ENCODE measurements around the gene BMPER.

Gene BMPER

DNA sequence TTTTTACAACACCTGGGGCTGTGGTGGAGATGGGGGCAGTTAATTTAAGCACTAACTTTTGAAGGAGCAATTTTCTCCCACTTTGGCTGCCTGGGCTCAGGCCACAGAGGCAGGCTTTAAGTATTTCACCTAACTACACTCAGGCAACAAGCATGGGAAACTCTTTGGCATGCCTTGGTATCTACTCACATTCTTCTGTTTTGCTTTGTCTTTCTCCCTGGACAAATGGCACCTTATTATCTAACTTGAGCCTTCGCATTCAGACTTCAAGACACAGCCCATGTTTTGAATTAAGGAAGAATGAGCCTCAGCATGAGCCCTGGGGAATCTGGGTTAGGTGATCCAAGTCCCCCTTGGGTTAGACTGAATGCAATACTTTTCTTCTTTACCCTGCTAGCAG lies 31.8 kb upstream of the BMPER start:
- H3K4me3 ChIP-seq (ENCODE audit: low read length): no peak overlapping the region
- TF ChIP-seq, protein P1, sequence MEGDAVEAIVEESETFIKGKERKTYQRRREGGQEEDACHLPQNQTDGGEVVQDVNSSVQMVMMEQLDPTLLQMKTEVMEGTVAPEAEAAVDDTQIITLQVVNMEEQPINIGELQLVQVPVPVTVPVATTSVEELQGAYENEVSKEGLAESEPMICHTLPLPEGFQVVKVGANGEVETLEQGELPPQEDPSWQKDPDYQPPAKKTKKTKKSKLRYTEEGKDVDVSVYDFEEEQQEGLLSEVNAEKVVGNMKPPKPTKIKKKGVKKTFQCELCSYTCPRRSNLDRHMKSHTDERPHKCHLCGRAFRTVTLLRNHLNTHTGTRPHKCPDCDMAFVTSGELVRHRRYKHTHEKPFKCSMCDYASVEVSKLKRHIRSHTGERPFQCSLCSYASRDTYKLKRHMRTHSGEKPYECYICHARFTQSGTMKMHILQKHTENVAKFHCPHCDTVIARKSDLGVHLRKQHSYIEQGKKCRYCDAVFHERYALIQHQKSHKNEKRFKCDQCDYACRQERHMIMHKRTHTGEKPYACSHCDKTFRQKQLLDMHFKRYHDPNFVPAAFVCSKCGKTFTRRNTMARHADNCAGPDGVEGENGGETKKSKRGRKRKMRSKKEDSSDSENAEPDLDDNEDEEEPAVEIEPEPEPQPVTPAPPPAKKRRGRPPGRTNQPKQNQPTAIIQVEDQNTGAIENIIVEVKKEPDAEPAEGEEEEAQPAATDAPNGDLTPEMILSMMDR (conservative IDR thresholded peaks at IDR 0.05; ENCODE audit: low read length): no peak
- peak; percentile 64 for DNase-seq (ENCODE audit: low read depth)

DNA sequence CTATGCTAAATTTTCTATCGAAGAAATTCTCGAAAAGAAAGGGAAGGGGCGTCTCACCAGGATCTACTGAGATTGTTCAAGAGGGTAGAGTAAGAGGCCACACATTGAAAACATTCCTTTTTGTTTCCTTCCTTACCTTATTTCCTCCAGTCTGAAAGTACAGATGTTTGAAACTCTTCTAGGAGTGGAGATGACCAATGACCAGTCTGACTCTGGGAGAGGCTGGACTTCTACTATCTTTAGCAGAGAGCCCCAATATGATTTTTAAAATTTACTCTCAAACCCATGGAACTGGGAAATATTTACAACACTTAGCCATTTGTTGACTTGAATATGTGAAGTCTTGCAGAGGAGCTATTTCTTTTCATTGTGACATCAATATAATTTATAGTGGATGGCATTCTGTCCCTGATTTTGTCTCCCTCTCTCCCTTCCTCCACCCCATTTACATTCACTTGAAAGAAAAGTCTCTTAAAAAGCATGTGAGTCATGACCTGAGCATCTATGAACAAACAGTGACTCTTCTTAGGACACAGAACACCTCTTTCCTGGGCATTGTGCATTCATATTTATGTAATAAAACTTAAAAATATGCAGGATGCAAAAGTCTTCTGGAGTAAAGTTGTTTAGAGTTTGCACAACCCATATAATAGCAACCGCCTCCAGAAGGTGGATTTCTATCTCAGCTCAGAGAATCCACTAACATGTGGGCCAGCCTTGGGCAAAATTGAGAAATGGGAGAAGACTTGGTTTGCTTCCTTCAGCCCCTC lies 31.2 kb upstream of the BMPER start:
- no peak overlapping the region; the same call in 1 of the 2 replicates for H3K4me3 ChIP-seq (ENCODE audit: low read length)
- DNase-seq (ENCODE audit: low read depth): peak; percentile 93
- TF ChIP-seq, protein P1 (conservative IDR thresholded peaks at IDR 0.05; ENCODE audit: low read length): no peak

DNA sequence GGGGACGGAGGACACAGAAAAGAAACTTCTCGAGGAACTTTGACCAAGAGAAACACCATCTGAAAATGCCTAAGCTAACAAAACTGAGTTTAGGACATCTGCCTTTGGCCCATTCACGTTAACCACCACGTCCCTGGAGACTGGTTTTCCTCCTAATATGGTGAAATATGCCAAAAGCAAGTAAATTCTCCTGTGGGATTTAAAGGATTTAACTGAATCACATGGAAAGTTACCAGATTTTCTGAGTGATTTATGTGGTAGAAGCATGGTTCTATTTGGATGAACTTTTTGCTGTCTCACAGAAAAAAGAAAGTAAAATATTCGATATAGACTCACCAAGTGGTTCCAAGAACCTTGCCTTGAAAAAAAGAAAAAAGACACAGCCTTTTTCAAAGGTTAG lies 30.4 kb upstream of the BMPER start:
- H3K4me3 ChIP-seq (ENCODE audit: low read length): no peak overlapping the region; the same call in 1 of the 2 replicates
- TF ChIP-seq, protein P1 (conservative IDR thresholded peaks at IDR 0.05; ENCODE audit: low read length): no peak
- DNase-seq (ENCODE audit: low read depth): peak; percentile 99

DNA sequence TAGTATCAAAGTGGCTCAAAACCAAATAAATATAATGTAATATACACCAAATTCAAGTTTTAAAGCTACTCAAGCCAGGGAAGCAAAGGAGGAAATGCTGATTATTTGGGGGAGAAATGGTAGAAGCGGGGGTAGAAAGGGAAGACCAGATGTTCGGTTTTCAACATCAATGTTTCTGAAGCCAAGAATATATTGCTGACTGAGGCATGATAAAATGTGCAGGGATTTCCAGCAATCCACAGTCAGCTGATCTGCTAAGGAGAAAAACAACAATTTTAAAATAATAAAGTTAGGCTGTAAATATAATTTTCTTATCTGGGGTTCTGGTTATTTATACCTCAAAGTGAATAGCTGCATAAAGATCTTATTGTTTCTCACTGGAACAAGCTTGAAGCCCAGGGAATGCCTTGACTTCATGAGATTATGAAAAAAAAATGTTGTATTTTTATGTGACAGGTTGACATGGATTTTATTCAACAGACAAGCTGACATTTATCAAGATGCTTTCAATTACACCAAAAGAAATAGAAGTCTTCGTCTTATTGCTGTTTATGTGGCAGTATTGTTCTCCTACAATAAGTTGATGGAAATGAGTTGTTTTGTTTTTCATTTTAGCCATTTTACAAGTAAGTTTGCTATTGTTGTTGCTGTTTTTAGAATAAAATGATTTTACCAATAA lies 28.6 kb upstream of the BMPER start:
- H3K4me3 ChIP-seq (ENCODE audit: low read length): no peak overlapping the region
- DNase-seq (ENCODE audit: low read depth): peak; percentile 71
- TF ChIP-seq, protein P1 (conservative IDR thresholded peaks at IDR 0.05; ENCODE audit: low read length): no peak

DNA sequence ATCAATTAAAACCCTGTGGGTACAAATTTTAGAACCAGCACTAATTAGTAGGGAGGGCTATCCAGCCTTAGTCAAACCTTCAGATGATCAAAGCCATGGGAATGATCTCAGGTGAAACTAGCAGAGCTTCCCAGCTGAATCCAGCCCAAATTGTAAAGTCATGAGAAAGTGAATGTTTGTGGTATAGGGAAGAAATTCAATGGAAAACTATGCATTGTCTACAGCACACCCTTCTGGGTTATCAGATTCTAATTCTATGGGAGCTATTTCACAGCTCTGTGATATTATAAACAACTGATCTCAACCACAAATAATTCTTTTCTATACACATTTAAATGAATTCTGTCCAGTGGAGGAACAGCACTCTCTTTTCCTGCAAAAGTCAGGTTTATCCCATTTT lies 24.6 kb upstream of the BMPER start:
- DNase-seq (ENCODE audit: low read depth): peak; percentile 59
- H3K4me3 ChIP-seq (ENCODE audit: low read length): no peak overlapping the region
- TF ChIP-seq, protein P1 (conservative IDR thresholded peaks at IDR 0.05; ENCODE audit: low read length): no peak

DNA sequence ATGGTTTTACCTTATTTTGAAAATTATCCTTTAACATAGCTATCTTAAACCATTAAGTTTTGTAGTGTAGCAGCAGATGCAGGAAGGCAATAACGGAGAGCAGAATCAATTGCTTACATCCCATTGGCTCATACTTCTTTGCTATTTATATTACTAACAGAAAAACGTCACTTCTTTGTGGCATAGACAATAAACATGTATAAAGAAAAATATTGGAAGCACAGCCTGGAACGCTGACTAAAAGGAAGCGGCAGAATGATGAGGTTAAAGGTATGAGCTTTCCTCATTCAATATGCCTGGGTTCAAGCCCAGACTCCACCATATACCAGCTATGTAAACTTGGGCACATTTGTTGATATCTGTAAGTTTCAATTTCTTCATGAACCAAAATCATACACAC lies 24.0 kb upstream of the BMPER start:
- TF ChIP-seq, protein P1 (conservative IDR thresholded peaks at IDR 0.05; ENCODE audit: low read length): no peak
- DNase-seq (ENCODE audit: low read depth): no peak
- H3K4me3 ChIP-seq (ENCODE audit: low read length): no peak overlapping the region

All from AG10803 (cell line).